HT-29 (cell line): ENCODE data around the gene CAMSAP2. TPM values are rescaled to one million over a fixed set of nuclear protein-coding genes. Genes with fewer than 3 reads are reported as not detected.

Experiments
- DNase-seq: peaks from one replicate; pipeline ENCODE4 v3.0.0-alpha.2; 2015; ENCODE audit warnings: low spot score
- total RNA-seq: library from RNA; depleted of rRNA; stranded (reverse); fragments of >200 nt; shearing (Covaris generic); gene quantifications from 2 replicates; pipeline ENCODE4 v1.2.3, GENCODE V29; 2014

CAMSAP2 gene
- total RNA-seq, 1 experiment from 2014 or later = 7.3 TPM

DNA sequence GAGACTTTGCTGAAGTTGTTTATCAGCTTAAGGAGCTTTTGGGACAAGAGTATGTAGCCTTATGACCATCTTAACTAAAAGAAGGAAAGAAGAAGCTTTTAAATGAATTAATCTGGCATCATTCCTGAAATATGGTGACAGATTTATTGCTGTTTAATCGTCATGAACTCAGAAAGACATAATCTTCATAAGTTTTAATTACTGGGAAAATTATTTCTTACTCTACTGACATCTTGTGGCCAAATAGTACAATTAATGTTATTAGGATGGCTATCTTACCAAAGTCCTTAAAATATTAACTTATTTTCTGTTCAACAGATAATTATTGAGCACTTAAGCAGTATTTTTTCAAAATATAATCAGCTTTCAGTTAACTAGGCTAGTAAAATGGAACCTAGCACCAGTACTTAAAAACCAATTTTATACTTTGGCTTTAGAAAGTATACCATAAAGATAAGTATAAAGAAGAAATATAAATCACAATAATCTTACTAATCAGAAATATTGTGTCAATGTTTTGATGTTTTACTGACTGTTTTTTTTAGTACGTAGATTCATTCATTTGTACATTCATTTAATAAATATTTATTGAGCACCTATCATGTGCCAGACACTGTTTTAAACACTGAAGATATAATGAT lies 99.4 kb downstream of the CAMSAP2 start:
- DNase-seq = peak; percentile 38

DNA sequence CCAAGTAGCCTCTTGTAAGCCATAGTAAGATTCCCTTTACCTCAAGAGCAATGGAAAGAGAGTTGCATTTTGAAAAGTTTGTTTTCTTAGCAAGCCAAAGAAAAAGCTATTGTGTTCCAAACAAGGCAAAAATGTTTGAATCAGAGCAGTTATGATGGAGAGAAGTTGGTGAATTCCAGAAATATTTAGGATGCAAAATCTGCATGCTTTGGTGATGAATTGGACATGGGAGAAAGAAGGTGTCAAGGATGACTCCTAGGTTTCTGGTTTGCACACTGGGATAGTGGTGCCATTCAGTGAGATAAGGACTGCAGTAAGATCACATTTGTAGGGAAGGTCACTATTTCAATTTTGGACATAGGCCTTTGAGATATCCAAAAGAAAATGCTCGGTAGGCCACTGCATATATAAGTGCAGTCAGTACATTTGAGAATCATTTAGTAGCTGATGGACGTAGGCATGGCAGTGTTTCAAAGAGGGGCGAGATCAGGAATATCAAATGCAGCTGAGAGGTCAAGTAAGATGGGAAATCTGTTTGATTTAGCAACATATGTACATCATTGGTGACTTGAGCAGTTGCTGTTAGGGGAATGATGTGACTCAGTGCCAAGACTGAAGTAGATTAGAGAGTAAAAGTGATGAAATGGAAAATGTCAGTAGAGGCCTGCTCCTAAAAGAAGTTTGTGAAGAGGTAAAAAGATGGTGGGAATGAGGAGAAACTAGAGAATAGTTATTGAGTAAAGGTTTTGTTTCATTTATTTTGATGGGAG lies 100.2 kb downstream of the CAMSAP2 start:
- no peak for DNase-seq

DNA sequence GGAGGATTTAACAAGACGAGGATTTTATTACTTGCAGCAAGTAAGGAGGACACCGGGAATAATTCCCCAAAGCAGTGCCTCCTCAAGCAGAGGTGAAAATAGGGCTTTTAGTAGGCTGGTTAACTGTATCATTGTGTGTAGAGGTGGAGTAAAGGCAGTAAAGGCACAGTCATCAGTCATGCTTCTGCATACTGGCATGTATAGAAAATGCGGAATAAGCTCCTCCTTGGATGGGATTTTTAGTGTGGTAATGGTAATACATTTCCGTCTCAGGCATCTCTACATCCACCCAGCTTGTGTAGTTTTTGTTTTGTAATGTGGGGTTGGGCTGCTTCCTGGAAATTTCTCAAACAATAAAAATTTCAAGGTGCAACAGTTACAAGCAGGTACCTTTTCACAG lies 106.7 kb downstream of the CAMSAP2 start:
- DNase-seq = no peak

DNA sequence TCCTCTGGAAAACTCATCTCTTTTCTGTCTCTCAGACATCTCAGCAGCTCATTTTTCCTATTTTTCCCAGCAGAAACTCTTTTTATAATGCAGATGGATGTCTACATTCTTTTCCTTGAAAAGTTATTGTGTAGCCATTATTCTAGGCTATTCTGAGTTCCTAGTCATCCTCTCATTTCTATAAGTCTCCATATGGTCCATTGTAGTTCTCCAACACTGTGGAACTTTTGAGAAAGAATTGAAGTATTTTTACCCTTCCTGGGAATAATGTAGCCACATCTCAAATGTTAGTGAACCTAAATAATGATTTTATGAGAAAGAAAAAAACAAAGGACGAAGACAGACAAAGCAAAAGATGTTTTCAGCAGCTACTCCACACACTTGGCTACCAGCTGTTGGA lies 107.7 kb downstream of the CAMSAP2 start:
- DNase-seq = no peak

DNA sequence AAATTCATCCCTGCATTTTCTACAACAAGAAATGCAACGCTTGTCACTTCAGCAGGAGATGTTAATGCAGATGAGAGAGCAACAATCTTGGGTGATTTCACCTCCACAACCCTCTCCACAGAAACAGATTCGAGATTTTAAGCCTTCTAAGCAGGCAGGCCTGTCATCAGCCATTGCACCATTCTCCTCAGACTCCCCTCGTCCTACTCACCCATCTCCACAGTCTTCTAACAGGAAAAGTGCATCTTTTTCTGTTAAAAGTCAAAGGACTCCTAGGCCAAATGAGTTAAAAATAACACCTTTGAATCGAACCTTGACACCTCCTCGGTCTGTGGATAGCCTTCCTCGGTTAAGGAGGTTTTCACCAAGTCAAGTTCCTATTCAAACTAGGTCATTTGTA lies 110.7 kb downstream of the CAMSAP2 start:
- no peak for DNase-seq

DNA sequence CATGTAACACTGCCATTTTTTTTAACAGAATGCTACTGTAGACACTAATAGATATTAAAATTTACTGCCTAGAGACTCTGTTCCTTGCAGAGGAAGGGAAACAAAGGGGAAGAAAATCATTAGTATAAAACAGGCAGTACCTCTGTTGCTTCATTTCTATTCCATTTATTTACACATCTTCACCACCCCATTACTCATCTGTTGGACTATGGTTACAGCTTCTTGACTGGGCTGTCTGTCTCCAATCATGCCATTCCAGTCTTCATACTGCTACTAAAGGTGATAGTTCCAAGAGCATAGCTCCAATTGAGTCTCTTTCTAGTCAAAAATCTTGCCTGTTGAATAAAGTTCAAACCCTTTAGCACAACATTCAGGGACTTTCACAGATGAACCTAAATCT lies 111.9 kb downstream of the CAMSAP2 start:
- DNase-seq = peak; percentile 55

DNA sequence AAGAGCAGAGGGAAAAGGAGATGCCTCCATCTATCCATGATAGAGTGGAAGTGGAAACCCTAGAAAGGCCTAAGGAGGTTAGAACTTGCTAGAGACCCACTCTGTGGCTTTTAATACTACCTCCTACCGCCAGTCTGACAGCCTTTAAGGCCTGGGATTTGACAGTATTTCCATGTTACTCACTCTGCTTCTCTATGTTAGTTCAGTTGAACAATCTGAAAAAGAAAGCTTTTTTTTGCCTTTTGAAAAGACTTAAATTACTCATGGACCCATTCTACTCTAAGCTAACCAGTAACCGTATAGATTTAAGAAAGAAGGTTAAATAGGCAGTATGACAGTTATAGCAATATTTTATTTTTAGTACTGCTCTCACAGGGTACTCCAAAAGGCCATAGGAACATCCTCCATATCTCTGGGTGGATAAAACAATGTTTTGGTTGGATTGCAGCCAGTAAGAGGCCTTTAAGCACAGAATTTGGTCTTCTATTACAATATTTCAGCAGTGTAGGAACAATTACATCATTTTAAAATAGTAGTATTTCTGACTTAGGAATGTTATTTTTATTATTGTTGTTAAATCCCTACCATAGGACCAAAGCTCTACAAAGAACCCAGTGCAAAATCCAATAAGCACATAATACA lies 118.1 kb downstream of the CAMSAP2 start:
- no peak for DNase-seq

DNA sequence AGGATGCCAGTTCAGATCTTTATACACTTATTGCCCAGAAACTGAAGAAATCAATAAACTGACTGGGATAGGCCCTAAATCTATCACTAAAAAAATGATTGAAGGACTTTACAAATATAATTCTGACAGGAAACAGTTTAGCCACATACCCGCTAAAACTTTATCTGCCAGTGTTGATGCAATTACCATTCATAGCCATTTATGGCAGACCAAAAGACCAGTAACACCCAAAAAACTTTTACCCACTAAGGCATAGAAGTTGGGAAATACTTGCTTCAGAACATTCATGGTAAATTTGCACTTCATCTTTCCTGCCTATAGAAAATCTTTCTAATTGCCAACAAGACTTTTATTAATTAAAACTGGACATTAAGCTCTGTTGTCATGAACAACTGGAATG lies 119.1 kb downstream of the CAMSAP2 start:
- no peak for DNase-seq

DNA sequence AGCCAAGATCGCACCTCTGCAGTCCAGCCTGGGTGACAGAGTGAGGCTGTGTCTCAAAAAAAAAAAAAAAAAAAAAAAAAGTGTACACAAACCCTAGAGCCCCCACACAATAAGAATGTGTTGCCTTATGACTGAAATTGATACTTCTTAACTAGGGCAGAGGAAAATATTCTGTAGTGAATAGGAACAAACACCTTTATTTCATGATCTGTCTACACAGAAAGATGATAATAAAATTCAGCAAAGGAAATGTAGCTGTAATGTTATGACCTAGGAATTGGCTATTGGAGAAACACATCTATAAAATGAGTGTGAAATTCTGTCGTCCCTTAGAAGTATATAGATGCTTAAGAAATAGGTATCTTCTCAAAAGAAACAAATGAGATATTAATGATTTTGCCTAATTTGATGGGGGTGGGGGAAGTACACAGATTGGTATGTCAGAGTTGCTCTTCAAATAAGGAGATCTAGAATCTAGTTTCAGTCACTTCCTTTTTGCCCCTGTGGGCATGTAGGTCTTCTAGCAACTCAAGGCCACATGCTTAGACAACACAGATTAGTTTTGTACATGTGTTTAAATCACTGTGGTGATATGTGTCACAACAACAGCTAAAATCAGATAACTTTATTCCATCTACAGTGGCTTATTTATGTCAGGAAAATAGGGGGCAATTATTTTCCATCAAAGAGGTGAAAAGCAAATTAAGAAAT lies 123.4 kb downstream of the CAMSAP2 start:
- no peak for DNase-seq

DNA sequence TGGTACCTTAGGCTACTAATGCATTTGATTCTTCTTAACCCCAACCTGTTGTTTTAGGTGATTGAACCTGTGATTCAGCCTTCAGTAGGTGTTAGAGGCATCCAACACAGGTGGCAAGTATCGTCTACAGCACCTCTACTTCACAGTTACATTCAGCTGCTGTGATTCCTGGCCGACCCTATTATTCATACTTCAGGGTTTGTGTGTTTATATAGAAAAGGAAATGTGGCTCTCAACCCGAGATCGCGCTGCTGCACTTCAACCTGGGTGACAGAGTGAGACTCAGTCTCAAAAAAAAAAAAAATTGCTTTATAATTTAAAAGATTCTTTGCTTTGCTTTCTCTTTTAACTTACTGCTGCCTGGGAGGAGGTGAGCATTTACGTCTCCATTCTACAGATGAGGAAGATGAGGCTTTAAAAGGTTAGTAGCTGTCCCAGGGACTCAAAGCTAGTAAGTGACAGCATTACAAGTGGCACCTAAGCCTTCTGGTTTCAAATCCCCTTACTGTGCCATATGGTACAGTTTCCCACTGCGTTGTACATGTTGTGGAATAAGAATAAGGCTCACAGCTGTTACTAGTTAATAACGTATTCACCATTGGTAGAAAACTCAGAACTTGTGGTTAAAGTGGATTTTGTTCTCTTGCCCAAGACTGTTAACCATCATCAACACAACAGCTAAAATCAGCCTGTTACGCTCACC lies 124.2 kb downstream of the CAMSAP2 start:
- DNase-seq = no peak

DNA sequence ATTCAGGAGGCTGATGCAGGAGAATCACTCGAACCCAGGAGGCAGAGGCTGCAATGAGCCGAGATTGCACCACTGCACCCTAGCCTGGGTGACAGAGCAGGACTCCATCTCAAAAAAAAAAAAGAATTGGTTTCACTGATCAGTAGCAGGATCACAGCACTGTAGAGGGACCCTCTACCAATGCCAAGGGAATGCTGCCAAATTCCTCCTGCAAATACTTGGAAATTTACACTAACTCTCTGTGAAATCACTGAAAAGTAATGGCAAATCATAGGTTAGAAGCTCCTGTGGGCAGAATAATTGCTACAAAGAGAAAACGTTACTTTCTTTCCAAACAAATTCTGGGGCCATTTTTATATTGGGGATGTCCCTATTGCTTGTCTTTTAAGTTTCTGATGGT lies 127.4 kb downstream of the CAMSAP2 start:
- no peak for DNase-seq

DNA sequence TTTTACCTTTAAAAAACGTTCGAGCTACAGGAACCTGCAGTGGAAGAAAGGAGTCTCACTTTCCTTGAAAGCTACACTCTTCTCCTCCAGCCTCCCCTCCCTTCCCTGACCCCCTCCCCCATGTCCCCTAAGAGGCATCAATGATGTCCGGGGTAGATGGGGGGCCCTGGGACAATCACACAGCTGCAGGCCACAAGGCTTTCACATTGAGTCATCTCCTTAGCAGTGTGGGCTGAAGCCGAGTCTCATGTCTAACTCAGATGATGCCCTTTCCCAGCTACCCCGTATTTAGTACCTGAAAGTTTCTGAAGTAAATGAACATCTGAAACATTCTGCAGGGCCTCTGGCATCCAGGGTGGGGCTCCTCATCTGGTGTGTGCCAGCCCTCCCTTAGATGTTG lies 127.8 kb downstream of the CAMSAP2 start:
- no peak for DNase-seq

DNA sequence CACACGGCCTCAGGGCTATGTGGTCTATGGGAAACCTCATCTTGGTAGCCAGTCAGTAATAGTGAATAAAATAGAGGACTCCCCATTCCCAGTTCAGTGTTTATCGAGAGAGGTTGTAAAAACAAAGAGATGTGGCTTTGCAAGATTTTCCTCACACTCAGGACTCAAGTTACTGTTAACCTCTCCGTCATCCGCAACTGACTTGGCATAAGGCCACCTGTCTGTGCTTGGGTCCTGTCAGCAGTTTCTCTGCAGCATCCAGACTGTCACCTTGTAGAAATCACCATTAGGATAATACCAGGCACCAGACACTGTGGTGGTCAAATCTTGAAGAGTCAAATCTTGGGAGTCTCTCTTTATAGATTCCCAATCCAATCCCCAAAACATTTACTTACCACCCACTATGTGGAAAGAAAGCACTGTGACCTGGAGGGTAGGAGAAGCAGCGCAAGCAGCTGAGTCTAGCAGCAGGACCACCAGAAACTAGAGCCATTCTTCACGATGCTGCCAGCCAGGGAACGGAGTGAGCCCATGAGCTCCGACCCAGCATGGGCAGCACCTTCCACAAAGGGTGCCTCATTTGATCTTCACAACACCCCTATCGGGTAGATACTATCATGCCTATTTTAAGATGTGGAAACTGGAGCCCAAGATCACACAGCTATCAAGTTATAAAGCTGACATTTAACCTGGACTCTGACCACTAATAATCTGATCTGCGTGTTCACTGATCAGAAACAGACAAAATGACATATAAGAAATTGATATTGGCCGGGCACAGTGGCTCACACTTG lies 128.5 kb downstream of the CAMSAP2 start:
- DNase-seq = no peak

DNA sequence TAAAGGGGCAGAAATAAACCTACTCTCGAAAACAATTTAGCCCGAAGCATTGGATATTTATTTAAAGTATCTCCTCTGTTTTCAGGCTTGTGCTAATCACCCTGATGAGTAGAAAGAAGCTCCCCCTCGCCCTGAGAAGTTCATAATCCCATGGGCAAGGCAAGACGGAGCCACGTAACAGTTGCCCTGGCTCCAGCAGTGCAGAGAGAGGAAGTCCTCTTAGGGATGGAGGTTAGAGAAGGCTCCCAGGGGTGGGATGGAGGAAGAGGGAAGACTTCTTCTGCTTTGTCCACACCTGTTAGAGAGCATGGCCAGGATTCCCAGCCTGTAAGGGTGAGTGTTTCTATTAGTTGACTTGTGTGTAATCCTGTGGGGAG lies 130.7 kb downstream of the CAMSAP2 start:
- DNase-seq = no peak

DNA sequence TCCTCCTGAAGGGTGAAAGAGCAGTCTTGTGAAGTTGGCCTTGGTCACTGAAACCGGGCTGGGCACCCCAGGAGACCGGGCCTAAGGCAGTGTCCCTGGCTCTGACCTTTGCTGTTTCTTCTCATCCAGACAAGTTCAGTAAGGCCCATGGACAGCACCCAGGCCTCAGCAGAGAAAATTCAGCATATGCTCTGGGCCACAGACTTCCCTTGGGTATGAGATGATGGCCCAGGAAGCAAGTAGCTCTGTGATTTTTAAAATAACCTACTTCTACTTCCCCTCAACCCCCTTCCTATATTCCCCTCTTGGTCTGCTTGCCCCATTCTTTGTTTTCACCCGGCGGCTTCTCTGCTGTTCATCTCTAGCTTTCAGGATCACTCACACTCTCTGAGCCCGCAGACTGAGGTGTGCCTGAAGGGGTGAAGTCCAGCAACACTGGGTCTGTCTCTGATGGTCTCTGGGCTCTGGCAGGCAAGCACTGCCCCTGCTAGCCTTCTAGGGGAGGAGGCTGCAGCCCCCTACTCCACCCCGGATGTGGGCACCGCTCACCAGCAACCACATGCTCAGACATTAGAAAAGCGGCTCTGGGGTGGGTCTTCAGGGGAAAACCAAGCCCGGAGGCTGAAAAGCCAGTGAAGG lies 131.2 kb downstream of the CAMSAP2 start:
- DNase-seq = no peak

DNA sequence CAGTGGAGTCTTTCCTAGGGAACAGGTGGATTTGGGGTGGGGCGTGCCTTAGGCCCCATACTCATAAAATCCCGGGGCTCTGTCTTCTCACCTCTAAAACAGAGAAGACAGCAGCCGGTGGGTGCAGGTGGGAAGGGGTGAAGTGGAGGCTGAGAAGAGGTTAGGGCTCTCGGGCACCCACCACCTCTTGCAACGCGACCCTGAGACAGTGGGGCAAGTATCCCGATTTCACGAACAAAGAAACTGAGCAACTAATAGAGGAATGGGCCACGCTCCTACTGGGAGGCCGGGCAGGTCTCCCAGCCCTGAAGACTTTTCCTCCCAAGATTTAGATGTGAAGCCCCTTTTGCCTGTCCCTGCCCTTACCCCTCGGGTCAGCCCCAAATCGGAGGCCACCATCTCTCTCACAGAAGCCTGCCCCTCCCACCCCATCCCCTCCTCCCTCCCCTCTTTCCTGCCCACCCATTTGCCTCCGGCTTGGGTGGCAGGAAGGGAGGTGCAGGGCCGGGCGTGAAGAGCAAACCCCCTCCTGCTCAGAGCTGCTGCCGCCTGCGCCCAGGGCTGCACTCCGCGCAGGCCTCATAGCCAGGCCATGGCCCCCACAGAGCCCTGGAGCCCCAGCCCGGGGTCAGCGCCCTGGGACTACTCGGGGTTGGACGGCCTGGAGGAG lies 133.9 kb downstream of the CAMSAP2 start, which contains the start of gene GPR25:
GPR25 (plus strand) TSS at position 536 of the 670 bp plus-strand sequence; CDS start at position 593, 57 bp downstream.
- no peak for DNase-seq

DNA sequence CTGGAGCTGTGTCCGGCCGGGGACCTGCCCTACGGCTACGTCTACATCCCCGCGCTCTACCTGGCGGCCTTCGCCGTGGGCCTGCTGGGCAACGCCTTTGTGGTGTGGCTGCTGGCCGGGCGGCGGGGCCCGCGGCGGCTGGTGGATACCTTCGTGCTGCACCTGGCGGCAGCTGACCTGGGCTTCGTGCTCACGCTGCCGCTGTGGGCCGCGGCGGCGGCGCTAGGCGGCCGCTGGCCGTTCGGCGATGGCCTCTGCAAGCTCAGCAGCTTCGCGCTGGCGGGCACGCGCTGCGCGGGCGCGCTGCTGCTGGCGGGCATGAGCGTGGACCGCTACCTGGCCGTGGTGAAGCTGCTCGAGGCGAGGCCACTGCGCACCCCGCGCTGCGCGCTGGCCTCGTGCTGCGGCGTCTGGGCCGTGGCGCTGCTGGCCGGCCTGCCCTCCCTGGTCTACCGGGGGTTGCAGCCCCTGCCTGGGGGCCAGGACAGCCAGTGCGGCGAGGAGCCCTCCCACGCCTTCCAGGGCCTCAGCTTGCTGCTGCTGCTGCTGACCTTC lies 134.5 kb downstream of the CAMSAP2 start:
- DNase-seq = no peak

DNA sequence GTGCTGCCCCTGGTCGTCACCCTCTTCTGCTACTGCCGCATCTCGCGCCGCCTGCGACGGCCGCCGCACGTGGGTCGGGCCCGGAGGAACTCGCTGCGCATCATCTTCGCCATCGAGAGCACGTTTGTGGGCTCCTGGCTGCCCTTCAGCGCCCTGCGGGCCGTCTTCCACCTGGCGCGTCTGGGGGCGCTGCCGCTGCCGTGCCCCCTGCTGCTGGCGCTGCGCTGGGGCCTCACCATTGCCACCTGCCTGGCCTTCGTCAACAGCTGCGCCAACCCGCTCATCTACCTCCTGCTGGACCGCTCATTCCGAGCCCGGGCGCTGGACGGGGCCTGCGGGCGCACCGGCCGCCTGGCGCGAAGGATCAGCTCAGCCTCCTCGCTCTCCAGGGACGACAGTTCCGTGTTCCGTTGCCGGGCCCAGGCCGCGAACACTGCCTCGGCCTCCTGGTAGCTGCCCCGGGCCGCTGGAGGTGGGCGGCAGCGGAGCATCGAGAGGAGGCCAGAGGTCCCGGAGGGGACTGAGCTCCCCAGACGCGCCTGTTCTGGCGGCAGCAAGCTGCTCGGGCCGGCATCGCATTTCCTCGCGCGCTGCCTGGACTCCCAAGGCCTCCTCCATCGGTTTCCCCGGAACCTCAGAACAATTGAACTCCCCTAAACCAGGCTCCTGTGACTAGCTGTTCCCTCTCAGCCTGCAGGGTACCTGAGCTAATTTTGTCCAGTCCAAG lies 135.1 kb downstream of the CAMSAP2 start:
- no peak for DNase-seq

DNA sequence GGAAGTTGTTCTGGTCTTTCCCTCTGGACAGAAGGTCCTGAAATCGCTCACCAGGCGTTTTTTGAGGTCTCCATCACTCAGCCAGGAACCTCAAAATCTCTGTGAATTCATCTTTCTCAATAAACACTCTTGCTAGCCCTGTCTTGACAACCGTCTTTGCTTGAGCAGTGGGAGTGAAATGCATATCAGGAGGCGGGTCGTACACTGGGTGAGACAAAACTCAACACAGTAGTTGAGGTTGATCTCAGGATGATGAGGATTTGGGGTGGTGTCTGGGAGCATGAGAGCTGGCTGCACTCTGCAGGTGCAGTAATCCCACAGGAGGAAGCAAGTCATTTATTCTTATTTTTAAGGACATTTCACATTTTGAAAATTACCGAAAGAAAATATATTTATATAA lies 136.0 kb downstream of the CAMSAP2 start:
- no peak for DNase-seq
